Fibroblast of peridontal ligament (primary cell): ENCODE measurements around the gene TGFBI.

Experiments used
- DNase-seq: peaks from one replicate; pipeline ENCODE4 v3.0.0-alpha.2; 2010; ENCODE audit errors: extremely low read depth

TGFBI gene

DNA sequence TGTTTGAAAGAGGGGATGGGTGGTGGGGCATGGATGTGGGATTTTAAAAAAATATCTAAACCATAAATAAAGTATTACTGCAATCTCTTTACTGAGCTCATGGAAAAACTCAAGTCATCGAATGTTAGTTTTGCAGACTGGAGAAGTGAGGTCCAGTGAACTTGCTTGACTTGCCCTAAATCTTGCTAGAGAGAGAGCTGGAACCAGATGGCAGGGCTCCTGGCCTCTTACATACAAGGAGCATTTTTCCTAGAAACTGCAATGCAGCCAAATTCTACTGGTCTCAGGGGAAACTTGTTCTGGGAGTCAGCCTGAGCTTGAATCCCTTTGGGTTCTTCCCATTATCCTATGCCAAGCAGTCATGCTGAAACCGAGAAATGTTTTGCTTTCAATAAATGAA lies 2.9 kb upstream of the TGFBI start:
- DNase-seq: peak; percentile 95

DNA sequence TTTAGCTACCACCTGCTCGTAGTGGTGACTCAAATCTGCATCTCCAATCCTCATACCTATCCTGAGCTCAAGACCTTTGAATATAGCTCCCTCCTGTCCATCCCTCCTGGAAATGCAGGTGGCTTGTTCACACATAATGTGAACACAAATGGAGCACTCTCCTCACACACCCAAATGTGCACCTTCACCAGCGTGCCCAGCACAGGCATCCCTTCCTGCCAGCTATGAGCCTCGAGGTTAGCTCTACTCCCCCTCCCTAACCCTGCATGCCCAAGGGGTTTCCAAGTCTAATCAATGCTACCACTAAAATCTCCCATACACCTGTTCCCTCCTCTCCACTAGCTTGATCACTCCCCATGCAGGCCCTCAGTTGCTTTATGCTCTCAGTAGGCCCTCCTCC lies 2.2 kb upstream of the TGFBI start:
- DNase-seq: no peak

DNA sequence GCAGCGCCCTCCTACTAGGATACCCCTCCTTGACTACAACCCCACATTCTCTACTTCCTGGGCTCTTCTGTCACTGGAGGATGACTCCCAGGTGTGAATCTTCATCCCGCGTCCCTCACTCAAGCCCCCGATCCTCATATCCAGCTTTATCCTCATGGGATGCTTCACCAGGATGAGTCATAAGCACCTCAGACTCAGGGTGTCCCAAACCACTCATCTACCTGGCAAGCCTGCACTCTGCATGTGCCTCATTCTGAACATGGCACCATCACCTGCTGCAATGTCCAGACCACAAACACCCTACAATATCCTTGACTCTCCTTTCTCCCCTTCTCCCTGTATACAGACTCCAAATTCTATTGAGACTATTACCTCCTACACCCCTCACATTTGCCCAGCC lies 1.5 kb upstream of the TGFBI start:
- no peak for DNase-seq

- no peak for DNase-seq
Observed at GRCh38 chr5:136028090-136028489, 698 bp upstream of the TGFBI start.

DNA sequence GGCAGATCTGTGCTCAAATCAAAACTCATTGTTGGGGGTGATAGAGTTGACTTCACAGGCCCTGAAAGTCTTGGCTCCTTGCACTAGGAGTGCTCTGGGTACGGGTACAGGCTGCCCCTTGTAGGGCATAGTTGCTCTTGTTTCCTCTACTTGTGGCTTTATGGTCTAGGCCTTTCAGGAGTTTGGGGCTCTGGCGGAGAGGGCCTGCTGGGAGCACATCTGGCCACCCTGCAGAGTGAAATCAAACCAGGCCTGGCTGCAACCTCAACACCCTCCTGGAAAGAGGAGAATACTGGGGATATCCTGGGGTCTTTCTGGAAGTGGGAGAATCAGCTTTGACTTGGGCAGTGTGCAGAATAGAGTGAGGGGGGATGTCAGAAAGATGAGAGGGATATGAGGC lies 1.5 kb downstream of the TGFBI start:
- DNase-seq: no peak

DNA sequence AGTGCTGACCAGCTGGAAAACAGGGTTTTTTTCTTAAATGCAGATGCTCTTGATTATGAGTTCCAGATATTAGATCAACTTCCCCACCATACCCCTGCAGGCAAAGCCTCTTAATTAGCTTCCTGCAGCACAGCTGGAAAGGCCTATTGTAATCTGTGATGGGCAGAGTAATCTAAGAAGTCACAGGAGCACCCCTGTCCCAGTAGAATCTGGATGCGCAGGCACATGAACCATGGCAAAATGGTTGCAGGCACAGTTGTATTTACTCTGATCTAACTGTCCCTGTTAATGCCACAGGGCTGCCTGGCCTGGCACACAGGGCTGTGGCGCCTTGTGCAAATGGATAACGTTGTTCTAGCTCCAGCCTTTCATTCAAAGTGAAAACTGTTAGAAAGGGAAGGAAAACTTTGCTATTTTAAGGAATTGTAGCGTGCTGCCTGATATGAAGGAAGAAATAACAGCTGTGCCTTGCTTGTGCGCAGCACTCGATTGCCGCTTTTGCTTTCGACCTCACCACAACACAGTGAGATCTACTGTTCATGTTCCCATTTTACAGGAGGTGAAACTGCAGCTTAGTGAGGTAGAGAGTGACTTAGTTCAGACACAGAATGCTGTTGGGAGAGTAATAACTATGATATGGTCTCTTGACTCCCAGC lies 2.3 kb downstream of the TGFBI start:
- no peak for DNase-seq

DNA sequence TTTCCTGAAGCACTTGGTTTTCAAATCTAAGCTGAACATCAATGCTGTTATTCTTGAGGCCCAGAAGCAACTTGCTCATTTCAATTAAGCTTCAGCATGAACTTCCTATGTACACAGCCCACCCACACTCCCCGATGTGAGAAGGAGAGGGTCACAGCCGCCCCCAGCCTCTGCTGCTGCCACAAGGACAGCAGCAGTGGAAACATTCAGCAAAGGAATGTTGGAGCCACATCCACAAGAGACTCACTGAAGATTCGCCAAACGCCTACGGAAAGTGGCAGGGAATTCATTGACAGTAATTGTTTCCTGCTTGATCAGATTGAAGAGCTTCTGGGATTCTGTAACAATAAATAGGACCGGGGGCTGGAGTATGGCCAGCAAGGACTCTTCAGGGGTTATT lies 2.9 kb downstream of the TGFBI start:
- DNase-seq: no peak

DNA sequence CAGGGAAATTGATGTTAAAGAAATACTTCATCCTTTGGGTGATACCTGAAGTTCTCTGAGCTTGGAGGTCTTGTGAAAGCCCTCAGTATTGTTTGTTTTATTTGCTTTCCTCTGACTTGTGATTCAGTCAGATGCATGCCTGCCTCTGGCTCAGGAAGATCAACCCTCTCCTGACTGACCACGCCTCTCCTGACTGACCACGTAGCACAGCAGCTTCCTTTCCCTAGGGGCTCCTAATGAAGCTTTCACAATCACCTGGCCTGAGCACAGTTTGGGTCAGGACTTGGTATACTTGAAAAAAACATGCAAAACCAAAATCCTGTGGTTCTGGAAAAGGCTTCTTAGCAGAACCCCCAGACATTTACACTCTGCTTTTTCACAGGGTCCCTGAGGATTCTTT lies 3.8 kb downstream of the TGFBI start:
- DNase-seq: peak; percentile 81

GRCh38 chr5:136033234-136033633 lies 4.4 kb downstream of the TGFBI start:
- DNase-seq: peak; percentile 61

GRCh38 chr5:136033848-136034247 lies 5.1 kb downstream of the TGFBI start:
- DNase-seq: peak; percentile 50

DNA sequence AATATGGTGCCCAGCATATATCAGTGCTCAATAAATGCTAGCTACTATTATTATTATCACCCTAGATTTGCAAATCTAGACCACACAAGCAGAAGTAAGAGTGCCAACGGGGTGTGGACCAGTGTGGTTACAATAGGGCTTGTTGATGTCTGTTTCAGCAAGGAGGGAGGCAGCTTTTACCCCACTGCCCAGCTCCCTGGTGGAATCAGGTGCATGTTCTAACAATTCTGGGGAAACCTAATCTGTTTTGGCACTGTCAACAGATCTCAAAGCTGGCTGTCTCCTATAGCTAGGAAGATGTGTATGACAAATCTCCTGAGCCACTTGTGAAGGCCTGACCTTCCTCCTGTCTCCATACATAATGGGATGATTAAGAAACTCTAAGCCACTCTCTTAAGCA lies 5.7 kb downstream of the TGFBI start:
- DNase-seq: no peak

- DNase-seq: no peak
Observed at GRCh38 chr5:136034984-136035383, 6.2 kb downstream of the TGFBI start.

GRCh38 chr5:136035837-136036236 lies 7.0 kb downstream of the TGFBI start:
- no peak for DNase-seq

- no peak for DNase-seq
Observed at GRCh38 chr5:136036293-136036911, 7.6 kb downstream of the TGFBI start.

DNA sequence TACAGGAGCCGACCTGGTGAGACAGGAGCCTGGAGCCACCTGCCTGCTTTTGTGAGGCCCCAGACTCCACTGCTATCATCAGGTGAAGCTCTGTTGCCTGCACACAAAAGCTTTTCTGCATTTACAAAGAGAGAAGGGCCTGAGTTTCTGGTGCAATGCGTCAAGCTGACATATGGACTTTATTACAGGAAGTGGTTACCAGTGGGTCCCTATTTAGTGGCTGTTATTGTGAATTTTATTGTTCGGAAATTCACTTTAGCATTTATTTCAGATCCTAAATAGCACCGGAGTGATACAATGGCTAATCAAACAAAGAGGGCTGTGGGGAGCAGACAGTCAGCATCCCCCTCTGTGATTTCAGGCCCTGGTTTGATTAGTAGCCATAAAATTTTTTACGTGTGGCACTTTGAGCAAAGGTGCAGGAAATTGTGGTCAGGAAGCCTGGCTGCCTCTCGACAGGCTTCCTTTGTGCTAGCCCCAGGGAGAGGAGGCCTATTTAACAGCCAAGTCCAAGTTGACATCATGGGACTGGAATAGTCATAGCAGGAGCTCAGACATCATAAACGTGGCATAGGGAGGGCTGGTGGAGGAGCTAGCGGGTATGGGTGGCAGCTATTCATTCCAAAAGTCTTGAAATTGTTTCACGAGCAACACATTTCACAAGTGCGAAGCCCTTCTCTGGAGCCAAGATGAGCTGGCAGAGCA lies 8.4 kb downstream of the TGFBI start:
- DNase-seq: peak; percentile 38

- peak; percentile 84 for DNase-seq
Observed at GRCh38 chr5:136038635-136039034, 9.8 kb downstream of the TGFBI start.

DNA sequence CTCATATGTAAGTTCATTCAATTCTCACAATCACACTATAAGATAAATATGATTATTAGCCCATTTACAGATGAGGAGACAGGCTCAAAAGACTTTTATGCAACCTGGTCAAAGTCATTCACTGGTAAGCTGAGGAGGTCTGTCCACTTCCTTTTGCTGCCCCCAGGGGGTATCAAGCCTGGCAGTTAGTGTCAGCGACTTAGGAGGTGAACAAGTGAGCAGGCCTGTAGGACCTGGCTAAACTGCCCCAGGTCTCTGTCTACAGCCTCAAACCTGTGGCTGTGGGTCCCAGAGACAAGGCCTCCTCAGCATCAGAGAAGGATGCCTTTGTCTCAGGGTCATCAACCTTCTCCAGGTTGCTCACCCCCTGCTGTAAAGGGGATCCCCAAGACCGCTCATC lies 10.4 kb downstream of the TGFBI start:
- no peak for DNase-seq

DNA sequence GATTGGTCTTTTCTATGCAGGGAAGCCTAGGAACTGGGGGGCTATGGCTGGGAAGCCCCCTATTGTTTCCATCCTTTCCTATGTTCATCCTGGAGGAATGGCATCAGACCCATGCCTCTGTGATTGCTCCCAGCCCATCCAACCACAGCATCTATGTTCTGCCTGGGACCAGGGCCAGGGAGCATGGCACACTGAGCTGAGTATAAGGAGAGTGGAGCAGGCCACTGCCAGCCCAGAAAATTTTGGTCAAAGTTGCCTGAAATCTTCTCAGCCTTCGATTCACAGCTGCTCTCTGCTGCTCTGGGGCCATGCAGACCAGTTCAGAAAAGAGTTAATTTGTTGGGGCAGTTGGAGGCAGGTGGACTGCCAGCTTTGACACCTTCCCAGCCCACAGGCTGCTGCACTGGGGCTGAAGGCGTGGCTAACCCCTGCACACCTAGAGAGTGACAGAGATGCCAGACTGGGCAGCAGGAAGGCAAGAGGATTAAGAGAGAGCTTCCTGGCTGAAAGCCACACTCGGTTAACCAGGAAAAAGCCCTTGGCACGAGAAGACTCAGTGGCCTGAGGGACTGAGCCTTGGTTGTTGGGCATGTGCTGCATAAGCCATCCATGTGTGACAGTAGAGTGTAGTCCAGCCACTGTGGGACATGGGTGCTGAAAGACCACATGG lies 12.1 kb downstream of the TGFBI start:
- no peak for DNase-seq

DNA sequence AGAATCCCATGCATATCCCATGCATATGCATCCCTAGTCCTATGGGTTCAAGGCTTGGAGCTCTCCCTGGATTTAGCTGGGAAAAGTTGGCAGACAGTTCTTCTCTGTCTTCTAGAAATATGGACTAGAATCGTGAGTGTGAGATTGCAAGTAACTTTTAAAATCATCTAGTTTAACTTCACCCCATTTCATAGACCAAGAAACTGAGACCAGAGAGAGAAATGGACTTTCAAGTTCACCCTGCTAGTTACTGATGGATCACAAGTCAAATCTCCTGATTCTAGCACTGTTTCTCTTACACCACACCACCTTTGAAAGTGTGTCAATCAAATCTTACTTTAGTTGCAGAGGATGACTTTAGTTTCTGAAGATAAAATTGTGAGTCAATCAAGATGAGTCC lies 13.4 kb downstream of the TGFBI start:
- DNase-seq: no peak

GRCh38 chr5:136042665-136043121 lies 13.9 kb downstream of the TGFBI start:
- DNase-seq: peak; percentile 75

DNA sequence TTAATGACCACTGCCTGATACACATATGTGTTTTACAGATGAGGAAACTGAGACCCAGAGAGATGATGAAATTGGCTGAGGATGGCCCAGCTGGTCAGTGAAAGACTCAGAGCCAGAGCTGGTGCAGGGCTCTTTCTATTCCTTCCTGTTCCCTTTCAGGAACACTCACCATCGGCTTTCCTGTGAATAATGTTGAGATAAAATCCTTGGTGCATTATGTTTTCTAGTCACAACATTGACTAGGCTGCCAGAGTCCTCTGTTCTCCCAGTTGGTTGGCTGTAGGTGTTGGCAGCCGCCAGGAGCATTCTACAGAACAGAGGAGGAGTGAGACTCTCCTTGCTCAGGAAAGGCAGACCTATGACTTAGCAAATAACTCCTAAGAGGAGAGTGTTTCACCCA lies 14.8 kb downstream of the TGFBI start:
- no peak for DNase-seq

DNA sequence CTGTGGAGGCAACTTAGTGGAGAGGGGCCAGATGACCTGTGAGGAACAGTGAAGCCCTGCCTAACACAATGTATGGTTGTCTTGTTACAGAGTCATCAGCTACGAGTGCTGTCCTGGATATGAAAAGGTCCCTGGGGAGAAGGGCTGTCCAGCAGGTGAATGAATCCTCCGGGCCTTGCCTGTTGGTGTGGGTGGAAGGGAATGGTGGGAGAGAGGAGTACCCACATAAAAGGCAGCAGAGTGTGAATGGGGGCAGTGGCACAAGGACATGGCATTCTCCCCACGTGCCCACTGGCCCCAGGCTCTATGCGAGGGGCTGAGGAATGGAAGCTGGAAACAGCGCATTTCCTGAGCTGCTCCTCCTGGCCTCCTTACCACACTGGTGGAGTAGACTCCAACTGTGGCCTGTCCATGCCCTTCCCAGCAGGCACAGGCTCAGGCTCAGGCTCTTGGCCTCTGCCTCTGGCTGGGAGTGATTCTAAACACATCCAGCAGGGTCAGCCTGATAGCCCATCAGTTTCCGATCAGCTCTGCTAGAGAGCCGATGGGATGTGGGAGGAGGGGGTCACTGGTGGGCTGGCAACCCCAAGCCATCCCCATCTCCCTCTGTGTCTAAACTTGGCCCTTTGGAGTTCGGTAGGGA lies 15.3 kb downstream of the TGFBI start:
- no peak for DNase-seq
